ENCODE measurements around the gene CCDC122.

CCDC122 gene

GRCh38 chr13:43878892-43879754 lies at the start of gene CCDC122:
CCDC122 (minus strand) TSS chr13:43879740; CDS start chr13:43869376, 10,364 bp downstream.
- DNase-seq (ENCODE audit: low read depth), result peak; percentile 59

DNA sequence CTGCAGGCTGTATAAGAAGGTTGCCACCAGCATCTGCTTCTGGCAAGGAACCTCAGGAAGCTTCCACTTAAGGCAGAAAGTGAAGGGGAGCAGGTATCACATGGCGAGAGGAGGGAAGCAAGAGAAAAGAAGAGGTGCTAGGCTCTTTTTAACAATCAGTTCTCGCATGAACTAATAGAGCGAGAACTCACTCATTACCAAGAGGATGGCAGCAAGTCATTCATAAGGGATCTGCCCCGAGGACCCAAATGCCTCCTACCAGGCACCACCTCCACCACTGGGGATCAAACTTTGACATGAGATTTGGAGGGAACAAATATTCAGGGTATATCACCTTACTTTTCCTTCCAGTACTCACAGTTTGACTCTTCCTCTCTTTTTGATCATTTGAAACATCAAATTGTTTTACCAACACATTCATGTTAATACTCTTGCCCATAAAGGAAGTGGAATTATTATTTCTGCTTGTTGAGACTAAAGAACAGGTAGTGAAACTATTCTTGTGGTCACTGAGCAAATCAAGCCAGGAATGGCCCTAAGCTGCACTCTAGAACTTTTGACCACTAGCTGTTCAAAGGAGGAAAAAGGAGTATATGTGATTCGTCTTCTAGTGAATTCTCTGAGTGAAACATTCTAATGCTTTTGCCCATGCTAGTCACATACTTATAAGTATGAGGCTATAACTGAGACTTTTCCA lies 45.2 kb upstream of the CCDC122 start:
- no peak for DNase-seq (ENCODE audit: low read depth)

DNA sequence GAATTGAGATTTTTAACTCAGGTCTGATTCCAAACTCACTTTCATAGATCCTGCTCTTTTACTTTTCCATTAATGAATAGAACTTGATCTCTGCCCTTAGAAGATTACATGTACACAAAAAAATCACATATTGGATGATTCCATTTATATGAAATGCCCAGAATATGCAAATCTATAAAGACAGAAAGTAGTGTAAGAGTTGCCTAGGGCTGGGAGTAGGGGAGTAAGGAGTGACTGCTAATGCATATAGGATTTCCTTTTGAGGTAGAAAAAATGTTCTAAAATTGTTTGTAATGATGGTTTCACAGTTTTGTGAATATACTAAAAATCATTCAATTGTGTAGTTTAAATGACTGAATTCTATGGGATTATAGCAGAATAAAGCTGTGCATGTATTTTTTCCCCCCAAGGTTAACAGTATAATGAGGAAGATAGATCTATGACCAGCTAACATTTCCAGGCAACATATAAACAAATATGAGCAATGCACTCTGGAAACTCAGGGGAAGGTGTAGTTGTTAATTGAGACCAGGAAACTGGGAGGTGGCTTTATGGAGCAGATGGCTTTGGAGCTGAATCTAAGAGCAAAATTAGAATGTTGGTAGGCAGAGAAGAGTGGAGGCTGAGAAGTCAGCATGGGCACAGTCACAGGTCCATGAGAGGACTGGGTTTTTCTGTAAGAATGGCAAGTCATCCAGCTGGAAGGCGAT lies 41.6 kb upstream of the CCDC122 start:
- no peak for DNase-seq (ENCODE audit: low read depth)

GRCh38 chr13:43918636-43919035 lies 39.1 kb upstream of the CCDC122 start:
- no peak for DNase-seq (ENCODE audit: low read depth)

- no peak for DNase-seq (ENCODE audit: low read depth)
Measured at GRCh38 chr13:43916828-43917227, 37.3 kb upstream of the CCDC122 start.

DNA sequence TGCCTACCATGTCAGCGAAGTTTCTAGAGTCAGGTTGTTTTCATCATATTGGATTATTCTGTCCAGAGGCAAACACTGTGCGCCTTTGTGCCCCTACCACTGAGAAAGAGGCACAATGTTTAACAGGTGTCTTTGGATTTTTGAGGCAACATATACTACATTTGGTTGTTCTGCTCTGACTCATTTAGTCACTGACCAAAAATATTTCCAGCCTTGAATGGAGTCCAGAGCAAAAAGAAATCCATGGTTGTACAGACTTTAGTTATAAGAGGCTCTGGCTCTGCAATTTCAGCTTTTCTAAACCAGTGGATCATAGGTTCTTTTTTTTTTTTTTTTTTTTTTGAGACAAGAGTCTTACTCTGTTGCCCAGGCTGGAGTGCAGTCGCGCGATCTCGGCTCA lies 35.9 kb upstream of the CCDC122 start:
- no peak for DNase-seq (ENCODE audit: low read depth)

- no peak for DNase-seq (ENCODE audit: low read depth)
Measured at GRCh38 chr13:43911871-43912270, 32.3 kb upstream of the CCDC122 start.

GRCh38 chr13:43911278-43911677 lies 31.7 kb upstream of the CCDC122 start:
- DNase-seq (ENCODE audit: low read depth), result no peak

DNA sequence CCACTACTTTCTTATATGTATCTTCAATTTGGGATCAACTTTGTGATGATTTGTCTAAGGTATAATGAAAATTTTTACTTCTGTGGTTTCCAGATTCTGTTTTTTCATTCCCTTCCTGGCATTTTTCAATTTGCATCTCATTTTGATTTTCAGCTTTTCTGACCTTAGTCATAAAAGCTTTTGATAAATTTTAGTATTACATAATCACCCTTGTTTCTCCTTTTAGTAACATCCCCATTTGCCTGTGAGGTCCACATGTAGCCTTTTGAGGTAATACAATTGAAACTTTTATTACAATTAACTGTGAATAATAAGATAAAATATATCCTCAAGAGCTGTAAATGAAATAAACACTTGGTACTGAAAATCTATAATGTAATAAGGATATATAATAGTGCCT lies 31.3 kb upstream of the CCDC122 start:
- no peak for DNase-seq (ENCODE audit: low read depth)

GRCh38 chr13:43908156-43909126 lies 28.9 kb upstream of the CCDC122 start:
- DNase-seq (ENCODE audit: low read depth), result no peak

DNA sequence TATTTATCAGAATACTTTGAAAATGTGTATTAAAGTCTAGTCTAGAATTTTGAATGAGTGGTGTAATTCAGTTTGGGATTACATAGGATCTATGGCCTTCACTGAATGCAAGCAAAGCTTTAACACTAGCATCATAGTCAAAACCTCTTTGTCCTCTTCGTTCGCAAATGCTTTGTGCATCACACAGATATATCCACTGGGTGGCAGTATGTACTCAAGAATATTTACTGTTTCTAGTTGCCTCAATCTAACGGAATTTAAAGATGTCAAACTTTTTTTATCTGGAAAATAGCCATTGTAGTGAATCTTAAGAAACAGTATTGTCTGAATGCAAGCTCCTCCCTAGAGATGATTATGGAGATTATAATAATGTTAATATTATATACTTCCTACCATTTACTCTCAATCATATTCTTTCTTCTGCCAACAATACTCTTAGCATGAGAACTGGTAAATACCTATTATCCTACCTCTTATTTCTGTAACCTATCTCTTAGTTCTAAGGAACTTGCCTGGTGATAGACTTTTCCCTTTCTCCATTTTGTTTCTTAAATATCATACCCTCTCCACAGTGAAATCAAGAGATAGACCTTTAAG lies 26.0 kb upstream of the CCDC122 start:
- no peak for DNase-seq (ENCODE audit: low read depth)

DNA sequence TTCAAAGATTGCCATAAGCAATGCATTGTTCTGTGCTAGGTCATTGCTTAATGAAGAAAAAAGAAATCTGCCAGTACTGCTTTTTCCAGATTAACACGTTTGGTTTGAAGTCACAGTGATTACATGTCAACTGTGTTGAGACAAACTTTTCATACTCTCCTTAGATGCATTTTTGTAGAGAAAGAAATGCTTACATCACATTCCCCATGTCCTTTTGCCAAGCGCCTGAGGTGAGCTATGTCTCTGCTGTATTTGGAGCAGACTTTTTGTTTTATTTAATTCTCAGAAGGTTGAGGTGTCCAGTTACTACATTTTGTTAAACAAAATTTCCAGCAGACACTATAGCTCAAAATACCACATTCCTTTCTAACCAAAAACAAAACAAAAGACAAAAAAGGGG lies 16.4 kb upstream of the CCDC122 start:
- no peak for DNase-seq (ENCODE audit: low read depth)

DNA sequence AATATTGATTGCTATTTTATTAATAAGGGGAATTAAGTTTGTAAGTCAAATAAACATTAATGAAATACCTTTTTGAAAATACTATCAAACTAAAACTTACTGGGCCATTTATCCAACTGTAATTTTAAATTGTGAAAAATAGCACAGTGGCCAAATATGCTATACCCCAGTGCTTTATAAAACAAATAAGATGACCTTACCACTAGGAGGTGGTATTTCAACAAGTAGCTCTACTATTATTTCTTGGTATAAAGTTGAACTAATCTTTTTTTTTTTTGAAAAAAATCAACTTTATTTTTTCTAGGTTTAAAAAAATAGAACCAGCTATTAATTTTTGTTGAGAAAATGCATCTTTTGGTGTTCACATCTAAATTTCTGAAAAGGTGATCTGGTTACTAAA lies 14.9 kb upstream of the CCDC122 start:
- DNase-seq (ENCODE audit: low read depth), result no peak

GRCh38 chr13:43884222-43884621 lies 4.7 kb upstream of the CCDC122 start:
- DNase-seq (ENCODE audit: low read depth), result no peak

GRCh38 chr13:43883631-43884030 lies 4.1 kb upstream of the CCDC122 start:
- no peak for DNase-seq (ENCODE audit: low read depth)

- DNase-seq (ENCODE audit: low read depth), result no peak
Measured at GRCh38 chr13:43881580-43881979, 2.0 kb upstream of the CCDC122 start.

DNA sequence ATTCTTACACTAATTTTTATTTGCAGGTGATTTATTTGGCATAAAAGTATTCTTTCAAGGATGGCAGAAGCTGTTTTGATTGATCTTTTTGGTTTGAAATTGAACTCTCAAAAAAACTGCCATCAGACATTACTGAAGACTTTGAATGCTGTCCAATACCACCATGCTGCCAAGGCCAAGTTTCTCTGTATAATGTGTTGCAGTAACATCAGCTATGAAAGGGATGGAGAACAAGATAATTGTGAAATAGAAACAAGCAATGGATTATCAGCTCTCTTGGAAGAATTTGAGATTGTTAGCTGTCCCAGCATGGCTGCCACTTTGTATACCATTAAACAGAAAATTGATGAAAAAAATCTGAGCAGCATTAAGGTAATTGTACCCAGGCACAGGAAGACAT lies 1.4 kb upstream of the CCDC122 start:
- no peak for DNase-seq (ENCODE audit: low read depth)

- no peak for DNase-seq (ENCODE audit: low read depth)
Measured at GRCh38 chr13:43880214-43880855, 795 bp upstream of the CCDC122 start.

DNA sequence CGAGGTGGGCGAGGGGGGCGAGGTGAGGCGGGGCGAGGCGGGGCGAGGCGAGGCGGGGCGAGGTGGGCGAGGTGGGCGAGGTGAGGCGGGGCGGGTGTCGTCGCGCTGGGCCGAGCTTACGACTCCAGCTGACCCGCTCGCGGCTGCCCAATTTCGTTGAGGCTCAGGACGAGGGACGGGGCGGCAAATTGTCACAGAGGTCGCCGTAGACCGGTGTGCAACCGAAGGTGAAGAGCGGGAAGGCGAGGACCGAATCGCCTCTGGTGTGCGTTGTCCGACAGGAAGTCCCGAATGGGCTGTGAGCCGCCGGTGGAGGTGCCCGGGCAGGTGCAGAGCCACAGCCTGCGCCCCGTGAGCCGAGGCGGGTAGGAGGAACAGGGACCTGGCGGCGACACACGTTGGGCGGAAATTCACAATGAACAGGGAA lies 228 bp upstream of the CCDC122 start, which contains the start of gene LACC1:
Gene LACC1, plus strand, starts transcription at position 150 of the 427 bp plus-strand sequence. CDS start 1,082 bp downstream, outside the sequence.
- no peak for DNase-seq (ENCODE audit: low read depth)

GRCh38 chr13:43877766-43878165 lies 1.8 kb downstream of the CCDC122 start:
- no peak for DNase-seq (ENCODE audit: low read depth)
